GM19023 (cell line): ENCODE results near the gene GPR139.

ENCODE experiments used
- ATAC-seq: cut with Tn5 transposase; IDR thresholded peaks from one replicate; pipeline ENCODE4 v1.9.1; 2021; ENCODE audit warnings: mild to moderate bottlenecking, moderate library complexity; ENCODE audit not compliant: unreplicated experiment

GPR139 gene

DNA sequence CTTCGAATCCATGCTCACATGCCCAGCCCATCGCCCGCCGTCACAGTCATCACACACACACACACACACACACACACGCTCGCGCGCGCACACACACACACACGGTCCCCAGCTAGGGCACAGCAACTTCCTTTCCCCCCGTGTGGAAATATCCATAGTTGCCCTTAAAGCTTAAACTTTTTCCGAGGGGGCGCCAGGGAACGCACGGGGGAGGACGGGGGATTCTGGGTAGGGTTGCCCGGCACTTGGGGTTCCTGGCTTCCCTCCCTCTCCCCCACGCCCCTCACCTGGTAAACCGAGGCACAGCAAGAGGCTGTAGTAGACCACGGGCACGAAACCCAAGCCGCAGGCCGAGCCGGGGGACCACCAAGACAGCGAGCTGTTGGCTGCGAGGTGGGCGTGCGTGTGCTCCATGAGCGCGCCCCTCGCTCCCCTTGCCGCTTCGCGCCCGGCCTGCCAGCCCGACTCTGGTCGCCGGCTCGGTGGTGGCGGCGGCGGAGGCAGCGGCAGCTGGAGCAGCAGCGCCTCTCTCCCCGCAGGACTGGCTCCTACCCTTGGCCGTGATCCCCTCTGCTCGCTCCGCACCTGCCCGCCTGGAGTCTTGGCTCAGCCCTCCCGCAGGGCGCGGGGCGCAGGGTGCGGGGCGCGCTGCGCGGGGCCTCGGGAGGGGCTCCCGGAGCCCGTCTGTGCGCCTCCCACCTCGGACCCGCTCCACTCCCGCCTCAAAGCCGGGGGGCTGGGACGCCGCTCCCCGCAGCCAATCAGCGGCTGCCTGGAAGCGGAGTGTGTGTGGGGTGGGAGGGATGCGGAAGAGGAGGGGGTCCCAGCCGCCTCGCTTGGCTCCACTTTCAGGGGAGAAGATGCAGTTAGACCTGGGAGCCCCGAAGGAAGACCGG lies at the start of gene GPR139:
Gene GPR139 (minus strand): TSS at position 688 of the 896 bp plus-strand sequence. CDS start 274 bp downstream, at position 414.
- ATAC-seq, result no peak

DNA sequence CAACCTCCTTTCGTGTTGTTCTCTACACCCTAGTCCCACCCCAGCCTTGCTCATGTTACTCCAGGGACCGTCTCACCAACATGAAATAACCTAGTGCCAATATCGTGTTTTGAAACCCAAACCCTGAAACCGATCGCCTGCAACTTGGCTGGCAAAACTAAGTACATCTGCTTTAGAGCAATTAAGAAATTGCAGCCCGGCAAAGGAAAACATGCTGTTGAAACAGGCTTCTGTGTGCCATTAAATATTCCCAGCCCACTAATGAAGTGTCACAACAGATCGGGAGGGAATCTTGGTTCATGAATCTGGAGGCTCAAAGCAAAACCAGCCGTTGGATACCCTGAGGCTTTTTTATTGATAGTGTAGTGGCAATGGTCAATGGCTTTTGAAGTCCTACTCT lies 48.3 kb upstream of the GPR139 start:
- no peak for ATAC-seq

GRCh38 chr16:20114356-20114755 lies 40.7 kb upstream of the GPR139 start:
- no peak for ATAC-seq

- no peak for ATAC-seq
Observed at GRCh38 chr16:20111143-20111542, 37.5 kb upstream of the GPR139 start.

DNA sequence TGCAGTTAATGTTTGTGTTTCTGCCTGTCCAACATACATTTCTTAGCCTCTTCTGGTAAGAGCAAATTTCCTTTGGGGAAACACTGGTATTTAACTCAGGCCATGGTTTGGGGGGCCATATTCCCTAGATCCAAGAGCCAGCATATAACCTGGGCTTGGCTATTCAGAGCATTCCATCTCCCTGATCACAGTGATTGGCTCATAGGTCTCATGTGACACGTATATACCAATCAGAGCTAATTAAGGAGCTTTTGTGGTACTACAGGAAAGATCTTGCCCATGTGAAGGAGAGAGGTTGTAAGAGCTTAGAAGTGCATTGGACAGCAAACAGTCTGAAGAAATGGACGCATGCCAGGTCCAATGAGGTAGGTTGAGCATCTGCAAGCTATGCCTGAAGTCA lies 33.4 kb upstream of the GPR139 start:
- ATAC-seq, result no peak

GRCh38 chr16:20104563-20105183 lies 31.0 kb upstream of the GPR139 start:
- no peak for ATAC-seq

DNA sequence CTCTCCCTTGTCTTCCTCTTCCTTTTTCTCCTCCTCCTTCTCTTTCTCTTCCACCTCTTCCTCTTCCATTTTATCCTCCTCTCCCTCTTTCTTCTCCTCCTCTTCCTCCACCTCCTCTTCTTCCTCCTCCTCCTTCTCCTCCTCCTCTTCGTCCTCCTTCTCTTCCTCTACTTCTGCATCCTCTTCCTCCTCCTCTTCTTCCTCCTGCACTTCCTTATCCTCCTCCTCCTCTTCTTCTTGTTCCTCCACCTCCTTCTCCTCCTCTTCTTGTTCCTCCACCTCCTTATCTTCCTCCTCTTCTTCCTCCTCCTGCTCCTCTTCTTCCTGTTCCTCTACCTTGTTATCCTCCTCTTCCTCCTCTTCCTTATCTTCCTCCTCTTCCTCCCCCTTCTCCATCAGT lies 28.8 kb upstream of the GPR139 start:
- no peak for ATAC-seq

DNA sequence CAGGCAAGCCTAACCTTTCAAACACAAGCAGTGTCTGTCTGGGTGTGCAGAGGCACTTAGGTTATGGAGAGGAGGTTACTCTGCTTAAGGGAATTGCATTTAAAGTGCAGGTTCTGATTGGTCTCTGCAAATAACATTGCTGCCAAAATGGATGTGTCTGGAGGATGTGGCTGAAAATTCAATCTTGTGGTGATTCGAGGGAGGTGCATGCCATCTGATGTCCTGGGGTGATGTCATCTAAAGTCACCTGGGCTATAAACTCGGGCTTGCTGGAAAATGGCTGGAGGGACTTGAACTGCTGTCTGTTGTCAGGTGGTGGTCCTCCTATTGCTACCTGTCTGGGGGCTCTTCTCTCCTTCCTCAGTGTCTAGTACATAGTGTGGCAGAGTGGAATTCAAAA lies 28.3 kb upstream of the GPR139 start:
- ATAC-seq, result no peak

DNA sequence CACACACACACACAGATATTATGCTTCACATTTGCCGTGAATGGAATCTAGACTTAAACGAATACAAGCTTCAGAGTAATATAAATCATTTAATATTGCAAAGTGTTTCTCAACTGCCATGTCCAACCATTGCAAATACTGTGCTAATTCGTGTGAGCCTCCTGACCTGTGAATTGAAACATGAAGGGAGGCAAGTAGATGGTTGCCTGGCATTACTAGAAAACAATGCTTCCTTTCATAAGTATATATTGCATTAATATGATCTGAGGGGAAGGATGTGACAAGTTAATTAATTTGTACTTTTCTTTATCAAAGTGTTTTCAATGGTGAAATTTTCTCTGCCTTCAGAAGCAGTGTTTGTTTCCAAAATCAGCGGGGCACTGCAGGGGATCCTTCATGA lies 25.7 kb upstream of the GPR139 start:
- no peak for ATAC-seq

GRCh38 chr16:20094157-20094556 lies 20.5 kb upstream of the GPR139 start:
- no peak for ATAC-seq

GRCh38 chr16:20089246-20089965 lies 15.7 kb upstream of the GPR139 start:
- ATAC-seq, result no peak

DNA sequence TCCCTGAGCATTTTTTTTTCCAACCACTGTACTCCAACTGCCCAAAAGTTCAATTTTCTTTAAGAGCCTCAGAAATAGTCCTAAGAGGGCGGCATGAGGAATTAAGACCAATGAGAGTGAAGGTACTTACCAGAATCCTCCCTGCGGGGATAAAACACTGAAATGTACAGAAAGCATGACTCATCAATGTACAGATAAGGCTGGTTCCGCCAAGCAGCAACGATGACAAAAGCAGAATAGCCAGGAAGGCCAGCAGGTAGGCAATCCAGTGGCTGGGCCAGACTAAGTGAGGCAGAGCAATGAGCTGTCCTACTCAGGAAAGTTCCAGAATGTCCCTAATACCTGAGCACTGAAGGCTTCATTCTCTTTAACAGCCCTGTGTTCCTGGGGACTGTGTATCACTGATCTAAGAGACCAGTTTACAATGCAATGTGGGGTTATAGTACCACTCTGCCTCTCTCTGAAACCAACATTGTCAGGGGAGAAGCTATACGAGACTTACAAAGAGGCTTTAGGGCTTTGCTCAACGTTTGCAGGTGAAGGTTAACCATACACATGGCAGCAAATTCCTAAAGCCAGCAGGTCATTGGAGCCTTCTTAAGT lies 11.0 kb upstream of the GPR139 start:
- ATAC-seq, result no peak

- ATAC-seq, result no peak
Observed at GRCh38 chr16:20079106-20079505, 5.4 kb upstream of the GPR139 start.

GRCh38 chr16:20075243-20075642 lies 1.6 kb upstream of the GPR139 start:
- no peak for ATAC-seq

DNA sequence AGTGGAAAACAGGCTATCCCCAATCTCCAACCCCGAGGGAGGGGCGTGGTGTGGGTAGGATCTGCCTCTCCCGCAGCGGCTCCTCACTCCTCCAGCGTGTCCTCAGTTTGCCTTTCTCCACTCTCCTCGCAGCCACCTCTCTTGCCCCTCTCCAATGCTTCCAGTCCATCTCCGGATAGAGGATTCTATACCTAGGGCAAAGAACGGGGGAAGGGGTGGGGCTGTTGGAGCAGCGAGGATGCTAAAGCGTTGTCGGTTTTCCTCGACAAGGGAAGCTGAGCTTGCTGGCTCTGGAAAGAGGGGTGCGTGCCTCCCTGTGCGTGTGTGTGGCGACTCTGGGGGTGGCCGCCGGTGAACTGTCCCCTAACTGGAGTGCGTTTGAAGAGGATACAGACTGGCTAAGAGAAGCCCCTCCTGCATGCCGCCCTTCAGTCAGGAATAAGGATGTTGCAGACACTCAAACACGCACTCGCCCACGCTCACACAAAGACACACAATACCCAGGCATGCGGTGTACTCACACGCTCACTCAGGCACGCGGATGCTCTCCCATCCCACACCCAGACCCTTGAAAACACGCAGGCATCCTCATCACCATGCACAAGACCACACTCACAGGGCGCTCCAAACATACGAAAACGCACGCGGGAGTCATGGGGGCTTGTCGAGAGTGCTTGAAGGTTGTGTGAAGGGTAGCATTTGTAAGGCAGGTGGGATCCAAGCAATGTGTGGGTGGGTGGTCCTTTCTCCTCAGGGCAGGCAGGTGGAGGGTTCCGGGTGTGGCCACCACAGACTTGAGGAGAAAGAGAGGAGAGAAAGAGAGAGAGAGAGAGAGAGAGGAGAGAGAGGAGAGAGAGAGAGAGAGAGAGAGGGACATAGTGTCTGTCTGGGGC lies 655 bp upstream of the GPR139 start:
- no peak for ATAC-seq

GRCh38 chr16:20072874-20073202 lies 852 bp downstream of the GPR139 start:
- no peak for ATAC-seq

DNA sequence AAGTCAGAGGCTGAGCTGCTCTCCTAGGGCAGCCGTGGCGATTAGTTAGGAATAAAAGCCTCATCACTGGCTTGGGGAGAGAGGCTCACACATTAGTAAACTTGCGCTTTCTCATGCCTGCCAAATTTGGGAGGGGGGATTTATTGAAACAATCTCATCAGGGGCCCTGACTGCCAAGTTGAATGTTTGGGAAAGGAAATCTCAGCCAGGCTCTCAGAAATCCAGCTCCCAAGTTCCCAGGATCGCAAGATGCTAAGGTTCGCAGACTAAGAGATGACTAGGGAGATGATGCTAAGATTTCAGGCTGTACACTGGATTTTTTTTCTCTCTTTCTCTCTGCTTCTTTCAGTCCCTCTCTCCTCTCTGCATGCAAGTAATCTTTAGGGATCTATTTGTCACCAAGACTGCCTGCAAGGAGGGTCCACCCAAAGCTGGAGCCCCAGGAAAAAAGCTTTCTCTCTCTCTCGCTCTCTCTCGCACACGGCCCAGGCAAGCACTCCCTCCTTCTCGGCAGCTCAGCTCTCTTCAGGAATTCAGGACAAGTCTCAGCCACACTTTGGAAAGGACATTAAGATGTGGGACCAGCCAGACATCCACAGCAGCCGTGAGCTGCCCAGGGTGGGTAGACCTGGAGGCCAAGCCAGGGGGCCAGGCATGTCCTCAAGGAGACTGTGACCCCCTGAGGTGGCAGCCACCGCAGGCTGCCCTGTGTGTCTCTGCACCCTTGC lies 1.4 kb downstream of the GPR139 start:
- no peak for ATAC-seq

GRCh38 chr16:20064931-20065330 lies 8.8 kb downstream of the GPR139 start:
- ATAC-seq, result no peak

DNA sequence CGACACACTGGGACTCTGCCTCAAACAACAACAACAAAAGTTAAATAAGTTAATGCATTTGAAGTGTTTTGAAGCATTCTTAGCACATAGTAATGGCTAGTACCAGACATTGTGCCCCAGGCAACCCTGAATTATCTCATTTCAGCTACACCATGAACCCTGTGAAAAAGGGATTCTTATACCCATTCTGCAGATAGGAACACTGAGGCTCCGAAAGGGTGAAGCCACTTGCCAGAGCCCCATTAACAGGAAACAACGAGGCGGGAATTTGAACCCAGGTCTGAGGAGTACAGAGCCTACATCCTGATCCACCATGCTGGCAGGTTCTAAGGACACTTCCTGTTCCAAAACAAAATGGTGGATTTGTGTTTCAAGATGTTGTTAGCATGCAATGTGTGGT lies 9.2 kb downstream of the GPR139 start:
- no peak for ATAC-seq

DNA sequence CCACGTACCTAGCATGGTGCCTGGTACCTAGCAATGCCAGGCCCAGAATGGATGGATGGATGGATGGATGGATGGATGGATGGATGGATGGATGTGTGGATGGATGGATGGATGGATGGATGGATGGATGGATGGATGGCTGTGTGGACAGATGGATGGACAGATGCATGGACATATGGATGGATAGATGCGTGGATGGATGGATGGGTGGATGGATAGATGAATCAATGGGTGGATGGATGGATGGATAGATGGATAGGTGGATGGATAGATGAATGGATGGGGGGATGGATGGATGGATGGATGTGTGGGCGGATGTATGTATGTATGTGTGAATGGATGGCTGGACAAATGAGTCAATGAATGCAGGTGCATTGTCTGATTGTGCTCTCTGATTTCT lies 12.6 kb downstream of the GPR139 start:
- ATAC-seq, result no peak
